ENCODE data around the gene ADARB2.

The ADARB2 gene

DNA sequence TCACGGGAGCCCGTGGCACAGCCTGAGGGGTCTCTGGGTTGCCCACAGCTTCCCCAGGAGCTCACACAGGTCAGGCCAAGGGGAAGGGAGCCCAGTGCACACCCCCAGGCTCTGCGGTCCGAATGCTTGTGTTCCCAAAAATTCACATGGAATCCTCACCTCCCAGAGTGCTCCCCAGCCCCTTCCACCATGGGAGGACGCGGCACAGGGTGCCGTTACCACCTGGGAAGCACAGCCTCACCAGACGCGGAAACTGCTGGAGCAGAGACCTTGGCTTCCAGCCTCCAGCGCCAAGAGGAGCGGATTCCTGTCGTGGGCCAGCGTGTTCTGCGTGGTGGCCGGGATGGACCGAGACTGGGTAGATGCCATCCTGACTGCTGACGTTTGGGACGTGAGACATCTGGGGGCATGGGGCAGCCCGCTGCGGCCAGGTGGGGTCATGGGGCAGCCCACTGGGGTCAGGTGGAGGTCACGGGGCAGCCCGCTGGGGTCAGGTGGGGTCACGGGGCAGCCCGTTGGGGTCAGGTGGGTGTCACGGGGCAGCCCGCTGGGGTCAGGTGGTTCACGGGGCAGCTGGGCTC is 531.8 kb downstream of the ADARB2 start:
- H3K4me3 ChIP-seq (ENCODE audit: low read depth, low read length) = no peak overlapping the region

DNA sequence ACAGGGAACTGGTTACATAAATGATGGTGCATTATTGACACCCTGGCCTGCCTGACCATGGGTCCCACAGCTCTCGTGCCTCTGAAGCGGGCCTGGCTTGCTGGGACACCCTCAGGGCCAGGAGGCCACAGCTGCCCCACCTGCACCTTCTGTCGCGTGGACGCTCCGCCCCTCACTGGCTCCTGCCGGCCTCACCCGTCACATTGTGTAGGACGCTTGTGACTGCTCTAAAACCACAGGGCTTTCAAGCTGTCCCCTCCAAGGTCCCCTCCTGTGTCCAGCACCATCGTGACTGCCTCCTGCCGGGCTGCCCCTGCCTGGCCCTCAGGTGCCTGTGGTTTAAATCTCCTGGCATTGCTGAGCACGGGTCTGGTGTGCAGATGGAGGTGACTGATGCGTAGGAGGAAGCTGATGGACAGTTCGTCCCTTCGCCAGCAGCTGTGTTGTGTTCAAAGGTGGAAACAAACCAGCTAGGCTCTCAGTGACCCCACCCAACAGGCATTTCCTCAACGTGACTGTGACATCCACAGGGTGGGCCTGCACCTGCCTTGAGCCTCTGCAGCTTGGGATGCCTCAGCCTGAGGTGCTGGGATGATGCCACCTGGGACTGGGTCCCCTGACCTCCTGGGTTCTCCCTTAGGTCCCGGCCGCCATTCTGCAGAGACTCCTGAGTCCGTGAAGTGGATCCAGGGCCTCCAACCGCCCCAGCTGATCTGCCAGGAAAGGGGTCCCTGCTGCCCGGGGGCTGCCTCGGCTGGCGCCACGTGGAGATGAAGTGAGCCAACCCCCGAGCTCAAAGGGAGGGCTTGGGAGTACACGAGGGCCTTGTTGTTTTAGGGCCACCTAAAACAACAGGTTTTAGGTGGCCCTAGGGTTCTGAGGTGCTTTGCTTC is 532.6 kb downstream of the ADARB2 start:
- no peak overlapping the region for H3K4me3 ChIP-seq (ENCODE audit: low read depth, low read length)

DNA sequence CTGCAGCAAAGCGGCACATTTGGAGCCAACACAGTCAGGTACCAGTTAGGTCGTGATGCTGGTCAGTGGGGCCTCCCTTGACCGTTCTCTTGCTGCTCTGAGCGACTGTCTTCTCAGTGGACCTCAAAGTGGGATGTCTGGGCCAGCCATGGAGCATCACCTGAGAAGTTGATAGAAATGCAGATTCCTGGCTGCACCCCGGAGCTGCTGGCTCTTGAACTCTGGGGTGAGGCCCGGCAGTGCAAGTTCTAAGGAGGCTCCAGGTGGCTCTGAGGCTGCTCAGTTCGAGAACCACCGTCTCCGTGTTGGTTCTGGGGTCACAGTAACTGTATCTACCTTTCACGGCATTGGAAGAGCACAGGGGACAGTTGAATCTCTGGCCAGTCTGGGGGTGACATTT is 533.6 kb downstream of the ADARB2 start:
- no peak overlapping the region for H3K4me3 ChIP-seq (ENCODE audit: low read depth, low read length)

DNA sequence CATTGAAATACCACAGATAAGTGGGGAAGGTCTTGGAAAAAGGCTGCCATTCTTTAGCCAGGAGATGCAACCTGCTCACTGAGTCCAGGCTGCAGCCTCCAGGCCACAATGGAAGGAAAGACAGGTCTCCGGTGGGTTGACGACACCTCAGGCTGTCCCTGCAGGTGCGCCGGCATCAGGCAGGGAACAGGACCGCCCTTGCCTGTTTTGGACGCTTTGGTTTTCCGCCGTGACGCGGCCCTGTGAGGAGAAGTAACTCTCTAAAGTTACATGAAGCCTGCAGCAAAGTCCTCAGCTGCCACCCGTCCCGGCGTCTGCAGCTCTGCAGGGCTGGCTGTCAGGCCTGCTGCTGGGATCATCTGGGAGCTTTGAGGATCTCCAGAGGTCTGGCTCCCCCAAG is 534.1 kb downstream of the ADARB2 start:
- H3K4me3 ChIP-seq (ENCODE audit: low read depth, low read length) = no peak overlapping the region

DNA sequence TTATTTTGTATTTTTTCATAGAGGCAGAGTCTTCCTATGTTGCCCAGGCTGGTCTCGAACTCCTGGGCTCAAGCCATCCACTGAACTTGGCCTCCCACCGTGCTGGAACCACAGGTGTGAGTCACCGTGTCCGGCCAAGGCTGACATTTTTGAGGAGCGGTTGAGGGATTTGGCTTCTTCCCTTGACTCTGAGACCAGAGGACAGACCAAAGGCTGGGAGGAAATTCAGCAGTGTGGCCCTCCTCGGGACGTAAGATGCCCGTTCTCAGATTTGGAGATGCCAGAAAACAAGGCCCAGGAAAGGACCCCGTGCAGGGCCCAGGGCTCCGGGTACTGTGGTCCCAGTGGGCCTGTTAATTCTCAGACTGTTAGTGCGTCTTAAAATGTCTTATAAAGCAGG is 535.0 kb downstream of the ADARB2 start:
- H3K4me3 ChIP-seq (ENCODE audit: low read depth, low read length) = no peak overlapping the region

DNA sequence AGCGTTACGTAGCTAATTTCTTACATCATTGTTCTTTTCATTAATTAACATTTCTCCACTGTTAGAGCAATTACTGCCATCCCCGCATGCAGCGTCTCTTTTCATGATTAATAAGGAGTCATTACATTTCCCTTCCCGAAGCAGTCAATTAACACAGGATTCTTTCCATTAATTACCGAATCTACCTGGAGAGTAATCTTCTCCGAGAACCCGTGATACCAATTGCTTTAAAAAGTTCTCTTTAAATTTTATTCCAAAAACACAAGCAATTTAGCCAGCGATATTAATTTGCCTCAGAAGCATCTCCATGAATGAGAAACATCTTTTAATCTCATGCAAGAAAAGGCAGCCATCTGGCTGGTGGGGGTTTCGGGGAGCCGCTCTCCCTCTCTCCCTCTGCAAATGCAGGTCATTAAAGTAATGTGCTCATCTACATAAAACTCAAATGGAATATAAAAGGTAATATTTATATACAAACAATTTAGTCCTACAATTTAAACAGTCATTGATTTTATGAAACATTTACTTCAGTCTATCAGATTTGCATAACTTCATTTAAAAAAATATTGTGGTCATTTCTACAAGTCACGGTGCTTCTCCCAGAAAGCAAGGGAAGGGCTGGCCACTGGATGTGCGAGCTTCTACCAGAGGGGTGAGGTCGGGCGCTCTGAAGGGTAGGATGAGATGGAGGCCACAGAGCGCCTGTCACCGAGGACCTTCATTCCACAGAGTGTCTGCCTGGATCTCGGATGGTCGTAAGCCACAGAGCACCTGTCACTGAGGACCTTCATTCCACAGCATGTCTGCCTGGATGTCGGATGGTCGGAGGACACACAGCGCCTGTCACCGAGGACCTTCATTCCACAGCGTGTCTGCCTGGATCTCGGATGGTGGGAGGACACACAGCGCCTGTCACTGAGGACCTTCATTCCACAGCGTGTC is 536.2 kb downstream of the ADARB2 start:
- H3K4me3 ChIP-seq (ENCODE audit: low read depth, low read length) = no peak overlapping the region

DNA sequence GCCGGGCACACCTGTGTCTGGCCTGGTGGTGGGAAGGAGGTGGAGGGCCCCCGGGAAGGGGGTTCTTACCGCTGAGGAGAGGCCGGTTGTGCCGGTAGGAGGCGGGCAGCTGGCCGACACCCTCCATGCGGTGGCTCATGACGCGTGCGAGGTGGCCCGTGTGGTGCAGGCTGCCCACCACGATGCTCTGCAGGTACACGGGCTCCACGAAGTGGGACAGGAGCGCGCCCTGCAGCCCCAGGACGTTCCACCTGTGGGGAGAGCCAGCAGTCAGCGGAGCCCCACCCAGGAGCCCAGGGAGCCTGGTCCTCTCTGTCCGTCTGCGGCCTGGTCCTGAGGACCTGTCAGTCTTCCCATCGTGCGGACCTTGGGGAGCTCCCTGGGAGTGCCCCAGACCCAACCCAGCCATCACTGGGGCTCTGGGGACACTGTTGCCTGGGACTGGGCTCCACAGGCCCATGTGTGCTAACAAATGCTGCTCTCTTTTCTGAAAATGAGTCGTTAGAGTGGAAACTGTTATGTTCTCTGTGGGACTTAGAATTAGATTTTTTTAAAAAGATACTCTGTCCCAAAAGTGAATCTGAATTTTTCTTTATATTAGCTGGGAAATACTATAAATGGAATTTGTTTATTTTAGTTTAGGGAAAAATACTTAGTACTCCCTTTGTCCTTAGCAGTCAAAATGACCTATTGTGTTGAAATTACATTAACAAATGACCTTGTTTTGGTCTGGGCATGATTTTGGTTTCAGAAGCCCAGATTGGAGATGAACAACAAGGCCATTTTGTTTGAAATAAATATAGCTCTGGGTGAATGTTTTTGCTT is 537.2 kb downstream of the ADARB2 start:
- no peak overlapping the region for H3K4me3 ChIP-seq (ENCODE audit: low read depth, low read length)

DNA sequence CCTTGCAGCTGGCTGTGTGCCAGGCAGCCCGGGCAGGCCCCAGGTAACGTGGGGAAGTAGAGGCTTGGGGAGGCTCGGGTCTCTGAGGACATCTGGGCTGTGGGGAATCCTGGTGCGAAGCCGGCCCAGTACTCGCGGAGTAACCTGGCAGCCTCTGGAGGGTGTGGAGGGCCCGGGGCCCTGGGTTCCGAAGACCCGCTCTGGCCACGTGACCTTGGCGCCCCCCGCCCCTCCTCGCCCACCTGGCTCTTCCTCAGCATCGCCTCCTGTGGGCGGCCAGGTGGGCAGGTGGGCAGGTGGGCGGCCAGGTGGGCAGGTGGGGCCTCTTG is 538.0 kb downstream of the ADARB2 start:
- H3K4me3 ChIP-seq (ENCODE audit: low read depth, low read length) = no peak overlapping the region

DNA sequence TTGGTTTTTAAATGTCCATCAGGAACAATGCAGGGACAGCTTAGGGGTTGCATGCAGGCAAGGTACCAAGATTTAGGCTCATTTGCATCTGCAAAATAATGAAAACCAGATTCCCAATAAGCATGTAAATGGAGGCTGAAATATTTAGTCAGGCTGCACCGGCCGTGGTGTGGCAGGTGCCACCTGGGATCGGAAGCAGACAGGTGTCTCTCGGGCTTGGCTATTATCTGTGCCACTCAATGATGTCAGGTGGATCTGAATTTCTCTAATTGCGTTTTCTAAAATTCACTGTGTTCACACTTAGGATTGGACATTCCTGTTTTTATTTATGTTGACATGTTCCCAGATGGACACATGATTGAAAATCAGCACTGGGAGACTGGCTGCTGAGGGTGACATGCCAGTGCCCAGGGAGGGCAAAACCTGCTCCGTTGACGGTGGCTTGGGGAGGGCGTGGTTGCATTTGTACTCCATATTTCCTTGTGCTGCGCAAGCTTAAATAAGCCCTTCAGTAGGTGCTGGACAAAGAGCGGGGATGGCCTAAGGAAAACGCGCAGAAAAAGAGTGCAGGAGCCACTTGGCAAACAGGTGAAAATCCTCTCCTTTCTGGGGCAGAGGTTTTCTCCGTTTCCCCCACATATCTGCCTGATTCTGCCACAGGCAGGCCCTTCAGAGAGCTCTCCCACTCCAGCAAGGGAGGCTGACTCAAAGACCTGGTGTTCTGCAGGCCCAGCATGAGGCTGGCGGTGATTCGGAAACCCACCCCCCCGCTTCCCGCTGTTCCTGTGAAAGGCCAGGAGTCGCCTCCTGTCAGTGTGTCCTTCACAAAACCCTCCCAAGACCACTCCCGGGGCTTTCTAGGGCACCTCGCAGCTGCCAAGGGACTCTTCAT is 538.6 kb downstream of the ADARB2 start:
- no peak overlapping the region for H3K4me3 ChIP-seq (ENCODE audit: low read depth, low read length)

DNA sequence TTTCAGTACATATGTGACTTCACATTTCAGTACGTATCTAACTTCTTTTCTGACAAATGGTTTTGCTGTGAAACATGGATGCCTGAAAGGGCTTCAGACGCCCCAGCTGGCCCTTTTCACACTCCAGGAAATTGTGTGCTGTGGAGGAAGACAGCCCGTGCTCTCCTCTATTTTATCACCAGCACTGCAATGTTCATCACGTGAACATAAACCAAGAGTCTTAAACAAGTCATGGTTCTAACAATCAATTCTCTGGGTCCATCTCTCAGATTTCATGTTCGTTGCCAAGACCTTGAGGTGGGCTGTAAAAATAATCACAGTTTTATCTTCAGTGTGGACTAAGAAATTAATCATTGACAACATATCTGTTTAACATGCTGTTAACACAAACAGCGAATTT is 539.9 kb downstream of the ADARB2 start:
- H3K4me3 ChIP-seq (ENCODE audit: low read depth, low read length) = no peak overlapping the region

DNA sequence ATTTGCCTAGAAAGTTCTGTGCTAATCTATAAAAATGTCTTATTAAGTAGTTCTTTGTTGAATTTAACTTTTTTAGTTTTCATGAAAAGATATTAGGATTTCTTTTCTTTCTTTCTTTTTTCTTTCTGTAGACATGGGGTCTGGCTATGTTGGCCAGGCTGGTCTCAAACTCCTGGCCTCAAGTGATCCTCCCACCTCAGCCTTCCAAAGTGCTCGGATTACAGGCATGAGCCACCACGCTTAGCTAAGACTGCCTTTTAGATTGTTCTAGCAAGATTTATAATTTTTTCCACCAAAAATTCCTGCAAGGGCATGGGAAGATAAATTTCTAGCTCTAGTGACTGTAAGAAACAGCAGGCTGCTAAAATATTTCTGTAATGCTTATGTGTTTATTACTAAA is 540.7 kb downstream of the ADARB2 start:
- no peak overlapping the region for H3K4me3 ChIP-seq (ENCODE audit: low read depth, low read length)

DNA sequence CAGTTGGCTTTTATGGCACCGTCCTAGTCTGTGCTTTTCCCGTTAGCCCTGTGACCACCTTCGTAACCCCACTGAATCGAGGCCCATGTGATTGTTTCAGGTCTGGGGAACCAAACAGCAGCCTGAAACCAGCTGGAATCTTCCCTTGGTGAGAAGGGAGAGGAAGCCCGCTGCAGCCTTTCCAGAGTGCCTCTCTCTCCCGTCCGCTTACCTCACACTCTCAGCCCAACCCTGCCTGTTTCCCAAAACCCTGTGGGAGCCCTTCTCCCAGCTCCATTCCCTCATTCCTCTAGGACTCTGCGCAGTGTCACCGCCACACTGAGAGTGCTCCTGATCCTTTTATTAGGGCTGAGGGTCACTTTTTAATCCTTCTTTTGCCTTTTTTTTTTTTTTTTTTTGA is 541.5 kb downstream of the ADARB2 start:
- H3K4me3 ChIP-seq (ENCODE audit: low read depth, low read length) = no peak overlapping the region

DNA sequence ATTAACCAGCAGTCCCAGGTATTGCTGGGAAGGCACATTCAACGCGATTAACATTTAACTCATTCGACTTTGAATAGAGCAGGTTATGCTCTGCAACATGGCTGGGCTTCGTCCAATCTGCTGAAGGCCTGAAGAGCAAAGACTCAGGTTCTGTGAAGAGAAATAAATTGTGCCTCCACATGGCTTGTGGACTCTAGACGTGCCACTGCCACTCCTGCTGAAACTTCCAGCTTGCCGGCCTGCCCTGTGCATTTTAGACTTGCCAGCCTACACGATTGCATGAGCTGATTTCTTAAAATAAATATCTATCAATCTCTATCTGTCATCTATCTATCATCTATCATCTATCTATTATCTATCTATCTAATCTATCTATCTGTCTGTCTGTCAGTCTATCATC is 543.2 kb downstream of the ADARB2 start:
- no peak overlapping the region for H3K4me3 ChIP-seq (ENCODE audit: low read depth, low read length)

DNA sequence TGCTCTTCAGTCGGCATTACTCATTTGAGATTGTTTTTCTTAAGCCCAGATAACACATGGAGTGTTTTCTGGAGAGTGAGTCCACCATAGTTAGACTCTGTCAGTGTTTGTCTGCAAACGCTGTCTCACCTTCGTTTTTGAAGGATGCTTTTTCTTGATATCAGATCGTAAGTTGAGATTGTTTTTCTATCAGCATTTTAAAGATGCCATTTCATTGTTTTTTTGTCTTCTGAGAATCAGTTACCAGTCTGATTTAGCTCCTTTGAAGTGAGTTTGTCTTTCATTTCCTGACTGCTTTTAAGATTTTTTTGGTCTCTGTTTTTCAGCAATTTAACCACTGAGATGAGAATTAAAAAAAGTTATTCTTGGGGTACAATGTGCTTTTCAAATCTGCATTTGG is 543.8 kb downstream of the ADARB2 start:
- no peak overlapping the region for H3K4me3 ChIP-seq (ENCODE audit: low read depth, low read length)

DNA sequence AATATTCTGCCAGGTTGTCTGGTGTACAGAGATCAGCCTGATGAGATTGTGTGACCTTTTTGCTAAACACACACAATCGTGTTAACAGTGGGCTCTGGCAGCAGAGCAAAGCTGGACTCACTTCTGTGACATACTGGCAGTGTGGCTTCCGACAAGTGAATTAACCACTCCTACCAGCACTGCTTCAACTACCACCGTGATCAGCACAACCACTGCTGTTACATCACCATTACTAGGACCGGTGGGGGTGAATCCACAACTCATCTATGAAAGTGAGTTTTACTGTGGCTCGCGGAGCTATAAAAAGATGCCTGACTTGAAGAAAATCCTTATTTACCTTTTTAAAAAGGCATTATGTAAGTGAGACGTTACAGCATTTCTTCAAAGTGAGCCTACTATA is 545.6 kb downstream of the ADARB2 start:
- no peak overlapping the region for H3K4me3 ChIP-seq (ENCODE audit: low read depth, low read length)

DNA sequence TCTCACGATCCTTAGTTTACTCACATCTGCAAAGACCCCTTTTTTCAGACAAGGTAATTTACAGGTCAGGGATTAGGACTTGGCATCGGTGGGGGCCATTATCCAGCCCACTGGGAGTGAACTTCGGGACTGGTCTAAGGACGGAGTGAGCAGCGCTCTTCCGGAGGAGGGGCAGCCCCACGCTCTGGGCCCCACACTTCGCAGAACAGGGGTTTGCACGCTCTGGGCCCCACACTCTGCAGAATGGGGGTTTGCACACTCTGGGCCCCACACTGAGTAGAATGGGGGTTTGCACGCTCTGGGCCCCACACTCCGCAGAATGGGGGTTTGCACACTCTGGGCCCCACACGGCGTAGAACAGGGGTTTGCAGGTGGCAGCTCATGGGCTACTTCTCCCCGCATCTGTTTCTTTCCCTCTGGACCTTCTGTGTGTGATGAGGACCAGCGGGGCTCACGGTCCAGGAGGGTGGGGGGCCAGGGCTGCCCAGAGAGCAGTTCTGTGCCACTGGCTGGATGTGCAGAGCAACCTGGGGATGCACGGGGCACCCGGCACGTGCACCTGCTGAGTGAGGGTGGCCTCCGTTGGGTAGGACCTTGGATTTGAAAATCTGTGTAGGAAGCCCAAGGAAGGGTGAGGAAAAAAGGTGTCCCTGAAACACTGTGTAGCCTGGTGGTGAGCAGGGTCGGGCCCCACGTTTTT is 546.4 kb downstream of the ADARB2 start:
- no peak overlapping the region for H3K4me3 ChIP-seq (ENCODE audit: low read depth, low read length)

DNA sequence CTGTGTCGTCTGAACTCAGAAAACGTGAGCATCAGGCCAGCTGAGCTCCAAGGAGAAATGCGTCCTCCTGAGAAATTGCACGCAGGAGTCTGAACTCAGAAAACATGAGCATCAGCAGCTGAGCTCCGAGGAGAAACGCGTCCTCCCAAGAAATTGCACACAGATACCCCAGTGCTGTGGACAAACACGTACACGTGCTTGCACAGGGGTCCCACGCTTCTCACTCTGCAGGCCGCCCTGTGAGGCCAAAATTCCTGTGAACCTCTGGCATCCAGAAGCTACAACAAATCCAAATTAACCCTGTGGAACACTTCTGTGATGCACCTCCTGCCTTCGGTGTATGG is 547.3 kb downstream of the ADARB2 start:
- no peak overlapping the region for H3K4me3 ChIP-seq (ENCODE audit: low read depth, low read length)

DNA sequence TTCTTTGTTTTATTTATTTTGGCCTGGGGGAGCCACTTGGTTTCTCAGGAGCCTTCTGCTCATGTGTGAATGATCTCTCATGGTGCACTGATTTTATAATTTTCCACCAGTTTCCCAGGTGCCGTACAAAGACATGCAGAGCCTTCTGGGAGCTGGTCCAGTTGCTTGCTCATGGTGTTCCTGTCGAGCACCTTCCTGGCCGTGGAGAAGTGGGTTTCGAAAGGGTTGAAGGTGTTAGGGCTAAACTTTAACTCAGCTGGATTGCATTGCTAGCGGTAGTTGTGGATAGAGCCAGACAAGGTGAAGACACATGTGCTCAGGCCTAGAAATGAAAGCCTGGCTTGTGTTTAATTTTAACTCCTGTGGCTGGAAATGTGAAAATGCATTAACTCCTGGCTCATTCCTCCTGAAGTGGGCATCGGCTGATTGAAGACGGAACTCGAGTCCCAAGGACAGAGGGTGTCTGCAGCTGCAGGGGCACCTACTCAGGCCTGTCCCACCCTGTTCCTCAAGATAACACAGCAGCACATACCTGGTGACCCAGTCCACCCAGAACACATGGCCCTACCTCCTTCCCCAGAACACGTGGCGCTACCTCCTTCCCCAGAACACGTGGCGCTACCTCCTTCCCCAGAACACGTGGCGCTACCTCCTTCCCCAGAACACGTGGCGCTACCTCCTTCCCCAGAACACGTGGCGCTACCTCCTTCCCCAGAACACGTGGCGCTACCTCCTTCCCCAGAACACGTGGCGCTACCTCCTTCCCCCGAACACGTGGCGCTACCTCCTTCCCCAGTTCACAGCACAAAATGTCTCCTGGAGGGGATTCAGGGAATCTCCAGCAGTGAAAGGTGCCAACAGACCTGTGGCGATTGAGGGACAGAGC is 547.9 kb downstream of the ADARB2 start:
- H3K4me3 ChIP-seq (ENCODE audit: low read depth, low read length) = no peak overlapping the region
